KBM-7 (cell line): ENCODE results near the gene PHLPP1.
"Not testable (repeated sequence)": the region's sequence is repeated elsewhere in the genome, so short reads cannot be mapped to it uniquely, and the experiment has no call there.

Experiments used
- DNase-seq: peaks from one replicate; pipeline ENCODE4 v3.0.0-alpha.2; 2015
- in situ Hi-C: fragments of 300-500 bp; cut with MboI; formaldehyde crosslinking; loops from 2 replicates; pipeline ENCODE4 v1.14.3; 2020; ENCODE audit warnings: low sequenced_read_pairs, low pct_unique_long_range_greater_than_20kb, mixed read lengths

PHLPP1 gene

GRCh38 chr18:62790871-62791772 is 75.8 kb downstream of the PHLPP1 start:
- in situ Hi-C loops, result no loop called here
- no peak for DNase-seq

- DNase-seq, result no peak
- in situ Hi-C loops, result no loop called here
Observed at GRCh38 chr18:62792016-62792415, 76.7 kb downstream of the PHLPP1 start.

GRCh38 chr18:62795813-62796212 is 80.5 kb downstream of the PHLPP1 start:
- in situ Hi-C loops, result no loop called here

GRCh38 chr18:62796216-62796621 is 80.9 kb downstream of the PHLPP1 start:
- in situ Hi-C loops, result no loop called here
- no peak for DNase-seq

More at GRCh38 chr18:62795813-62796212, 80.5 kb downstream of the PHLPP1 start:
- DNase-seq, result no peak

GRCh38 chr18:62797329-62797728 is 82.0 kb downstream of the PHLPP1 start:
- no peak for DNase-seq
- in situ Hi-C loops, result no loop called here

GRCh38 chr18:62799977-62800376 is 84.6 kb downstream of the PHLPP1 start:
- DNase-seq, result no peak
- in situ Hi-C loops, result no loop called here

GRCh38 chr18:62802523-62802922 is 87.2 kb downstream of the PHLPP1 start:
- in situ Hi-C loops, result no loop called here
- DNase-seq, result no peak

GRCh38 chr18:62807396-62807795 is 92.1 kb downstream of the PHLPP1 start:
- in situ Hi-C loops, result no loop called here
- no peak for DNase-seq

GRCh38 chr18:62808123-62808522 is 92.8 kb downstream of the PHLPP1 start:
- in situ Hi-C loops, result no loop called here
- peak; percentile 46 for DNase-seq

GRCh38 chr18:62809445-62809844 is 94.1 kb downstream of the PHLPP1 start:
- in situ Hi-C loops, DNase-seq: not testable (repeated sequence)

- in situ Hi-C loops, result no loop called here
- DNase-seq, result no peak
Observed at GRCh38 chr18:62809900-62810299, 94.6 kb downstream of the PHLPP1 start.

GRCh38 chr18:62810682-62811081 is 95.3 kb downstream of the PHLPP1 start:
- in situ Hi-C loops, result no loop called here
- DNase-seq, result no peak

- DNase-seq, result no peak
- in situ Hi-C loops, result no loop called here
Observed at GRCh38 chr18:62811674-62812073, 96.3 kb downstream of the PHLPP1 start.

- no peak for DNase-seq
- in situ Hi-C loops, result no loop called here
Observed at GRCh38 chr18:62812242-62812641, 96.9 kb downstream of the PHLPP1 start.

- DNase-seq, result no peak
- in situ Hi-C loops, result no loop called here
Observed at GRCh38 chr18:62812876-62813275, 97.5 kb downstream of the PHLPP1 start.

- DNase-seq, result no peak
- in situ Hi-C loops, result no loop called here
Observed at GRCh38 chr18:62814132-62814759, 98.9 kb downstream of the PHLPP1 start.

- DNase-seq, result no peak
- in situ Hi-C loops, result no loop called here
Observed at GRCh38 chr18:62825382-62825781, 110.0 kb downstream of the PHLPP1 start.

GRCh38 chr18:62827397-62827796 is 112.1 kb downstream of the PHLPP1 start:
- in situ Hi-C loops, result no loop called here
- DNase-seq, result no peak

- DNase-seq, result no peak
- in situ Hi-C loops, result no loop called here
Observed at GRCh38 chr18:62828091-62828640, 112.8 kb downstream of the PHLPP1 start.

GRCh38 chr18:62828852-62829251 is 113.5 kb downstream of the PHLPP1 start:
- in situ Hi-C loops, result no loop called here
- DNase-seq, result no peak
